ENCODE results near the gene TBC1D10A. TPM values are rescaled to one million over a fixed set of nuclear protein-coding genes. Genes with fewer than 3 reads are reported as not detected.

Gene TBC1D10A
- polyA plus RNA-seq, 1 donor (not counting 4 experiments of a cell fraction or from before 2014, with no cell fraction given) = 17.8 TPM

- H2AFZ ChIP-seq (ENCODE audit: control insufficient read depth, low read length) = no peak overlapping the region
- peaks cover 2% of the 10 kb centered on the region for H3K9me1 ChIP-seq (ENCODE audit: control insufficient read depth, extremely low read depth, insufficient read depth, low read length)
- FAIRE-seq (peak; percentile 5), DNase-seq (ENCODE audit: low read depth, low spot score) (no peak)
- no peaks in the 10 kb centered on the region for H3K36me3 ChIP-seq (ENCODE audit: control insufficient read depth in 2 of 2, extremely low read depth in 1 of 2, insufficient read depth in 2 of 2, low read length in 2 of 2)
- peaks cover 37% of the 10 kb centered on the region for H3K4me1 ChIP-seq (ENCODE audit: control insufficient read depth, extremely low read depth, insufficient read depth, low read length)
- H3K27ac ChIP-seq (ENCODE audit: control insufficient read depth, insufficient read depth, low read length) = no peak overlapping the region
- no peak for TF ChIP-seq EZH2 (IDR thresholded peaks at IDR 0.05; ENCODE audit: low read length)
- TF ChIP-seq, protein P1, sequence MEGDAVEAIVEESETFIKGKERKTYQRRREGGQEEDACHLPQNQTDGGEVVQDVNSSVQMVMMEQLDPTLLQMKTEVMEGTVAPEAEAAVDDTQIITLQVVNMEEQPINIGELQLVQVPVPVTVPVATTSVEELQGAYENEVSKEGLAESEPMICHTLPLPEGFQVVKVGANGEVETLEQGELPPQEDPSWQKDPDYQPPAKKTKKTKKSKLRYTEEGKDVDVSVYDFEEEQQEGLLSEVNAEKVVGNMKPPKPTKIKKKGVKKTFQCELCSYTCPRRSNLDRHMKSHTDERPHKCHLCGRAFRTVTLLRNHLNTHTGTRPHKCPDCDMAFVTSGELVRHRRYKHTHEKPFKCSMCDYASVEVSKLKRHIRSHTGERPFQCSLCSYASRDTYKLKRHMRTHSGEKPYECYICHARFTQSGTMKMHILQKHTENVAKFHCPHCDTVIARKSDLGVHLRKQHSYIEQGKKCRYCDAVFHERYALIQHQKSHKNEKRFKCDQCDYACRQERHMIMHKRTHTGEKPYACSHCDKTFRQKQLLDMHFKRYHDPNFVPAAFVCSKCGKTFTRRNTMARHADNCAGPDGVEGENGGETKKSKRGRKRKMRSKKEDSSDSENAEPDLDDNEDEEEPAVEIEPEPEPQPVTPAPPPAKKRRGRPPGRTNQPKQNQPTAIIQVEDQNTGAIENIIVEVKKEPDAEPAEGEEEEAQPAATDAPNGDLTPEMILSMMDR (optimal IDR thresholded peaks at IDR 0.05 in 1 of 3, IDR thresholded peaks at IDR 0.05 in 1 of 3, conservative IDR thresholded peaks at IDR 0.05 in 1 of 3; ENCODE audit: extremely low read depth in 1 of 3, insufficient read depth in 2 of 3, low read length in 3 of 3) = no peak
- no peaks in the 10 kb centered on the region for H3K9me3 ChIP-seq (ENCODE audit: control insufficient read depth, low read depth, low read length)
- no peaks in the 10 kb centered on the region for H3K79me2 ChIP-seq (ENCODE audit: control insufficient read depth, insufficient read depth, low read length)
- dilution Hi-C loops (cut with MboI; ENCODE audit: extremely low pct_ligation_motif_present, low sequenced_read_pairs) = no loop called here
- no peak overlapping the region for H3K4me2 ChIP-seq (ENCODE audit: control insufficient read depth, extremely low read depth, insufficient read depth, low read depth, low read length)
- H3K4me3 ChIP-seq (ENCODE audit: control insufficient read depth in 2 of 3, extremely low read depth in 1 of 3, insufficient read depth in 2 of 3, low read depth in 1 of 3, low read length in 3 of 3) = no peak overlapping the region
- no peak overlapping the region for H3K9ac ChIP-seq (ENCODE audit: control insufficient read depth, extremely low read depth, insufficient read depth, low read length)
- H3K27me3 ChIP-seq (ENCODE audit: control insufficient read depth, extremely low read depth, insufficient read depth, low read length) = no peaks in the 10 kb centered on the region
- no peaks in the 10 kb centered on the region for H4K20me1 ChIP-seq (ENCODE audit: control insufficient read depth, extremely low read depth, insufficient read depth, low read length)
These were observed 65.6 kb downstream of the TBC1D10A start for GRCh38 chr22:30261134-30261533.

GRCh38 chr22:30260682-30261081 is 66.1 kb downstream of the TBC1D10A start:
- Histone ChIP-seq H3K9me3 (ENCODE audit: control insufficient read depth, low read depth, low read length) (no peaks in the 10 kb centered on the region), H3K79me2 (ENCODE audit: control insufficient read depth, insufficient read depth, low read length) (no peaks in the 10 kb centered on the region), H3K9me1 (ENCODE audit: control insufficient read depth, extremely low read depth, insufficient read depth, low read length) (peaks cover 2% of the 10 kb centered on the region), H3K36me3 (ENCODE audit: control insufficient read depth in 2 of 2, extremely low read depth in 1 of 2, insufficient read depth in 2 of 2, low read length in 2 of 2) (no peaks in the 10 kb centered on the region), H3K4me3 (ENCODE audit: control insufficient read depth in 2 of 3, extremely low read depth in 1 of 3, insufficient read depth in 2 of 3, low read depth in 1 of 3, low read length in 3 of 3) (no peak overlapping the region), H2AFZ (ENCODE audit: control insufficient read depth, low read length) (no peak overlapping the region), H3K9ac (ENCODE audit: control insufficient read depth, extremely low read depth, insufficient read depth, low read length) (no peak overlapping the region), H3K27me3 (ENCODE audit: control insufficient read depth, extremely low read depth, insufficient read depth, low read length) (no peaks in the 10 kb centered on the region), H3K27ac (ENCODE audit: control insufficient read depth, insufficient read depth, low read length) (no peak overlapping the region), H3K4me2 (ENCODE audit: control insufficient read depth, extremely low read depth, insufficient read depth, low read depth, low read length) (no peak overlapping the region), H3K4me1 (ENCODE audit: control insufficient read depth, extremely low read depth, insufficient read depth, low read length) (peaks cover 38% of the 10 kb centered on the region), H4K20me1 (ENCODE audit: control insufficient read depth, extremely low read depth, insufficient read depth, low read length) (no peaks in the 10 kb centered on the region)
- FAIRE-seq = no peak
- TF ChIP-seq, protein P1 (optimal IDR thresholded peaks at IDR 0.05 in 1 of 3, IDR thresholded peaks at IDR 0.05 in 1 of 3, conservative IDR thresholded peaks at IDR 0.05 in 1 of 3; ENCODE audit: extremely low read depth in 1 of 3, insufficient read depth in 2 of 3, low read length in 3 of 3) = no peak
- no peak for TF ChIP-seq EZH2 (IDR thresholded peaks at IDR 0.05; ENCODE audit: low read length)
- dilution Hi-C loops (cut with MboI; ENCODE audit: extremely low pct_ligation_motif_present, low sequenced_read_pairs) = no loop called here
- no peak for DNase-seq (ENCODE audit: low read depth, low spot score)

All from keratinocyte (primary cell).